Hepatocyte (in vitro differentiated cells): ENCODE results near the gene PLA2G2C. TPM values are rescaled to one million over a fixed set of nuclear protein-coding genes. Genes with fewer than 3 reads are reported as not detected.

Experiments used
- DNase-seq: peaks from one replicate; pipeline ENCODE4 v3.0.0-alpha.2; 2016; ENCODE audit warnings: low spot score
- H2AFZ ChIP-seq: fragments of 200-600 bp; sonication (generic); 2 replicates; pipeline ENCODE4 v1.6.0; 2016; ENCODE audit warnings: antibody characterized with exemption, mild to moderate bottlenecking
- H3K27ac ChIP-seq: fragments of 200-600 bp; sonication (generic); 2 replicates; pipeline ENCODE4 v1.5.1; 2016; ENCODE audit warnings: mild to moderate bottlenecking
- H3K27me3 ChIP-seq: fragments of 200-600 bp; sonication (generic); 2 replicates; pipeline ENCODE4 v1.6.1; 2016
- H3K36me3 ChIP-seq: fragments of 200-600 bp; sonication (generic); replicated peaks from 2 replicates; pipeline ENCODE4 v1.5.1; 2016; ENCODE audit warnings: low read depth; ENCODE audit not compliant: insufficient read depth
- H3K4me1 ChIP-seq: fragments of 200-600 bp; sonication (generic); 2 replicates; pipeline ENCODE4 v1.5.1; 2016; ENCODE audit warnings: mild to moderate bottlenecking, moderate library complexity; ENCODE audit not compliant: insufficient read depth
- H3K4me2 ChIP-seq: fragments of 200-600 bp; sonication (generic); 2 replicates; pipeline ENCODE4 v1.6.0; 2016
- H3K4me3 ChIP-seq: fragments of 200-600 bp; sonication (generic); 2 replicates; pipeline ENCODE4 v1.5.1; 2016; ENCODE audit warnings: mild to moderate bottlenecking
- H3K79me2 ChIP-seq: fragments of 200-600 bp; sonication (generic); 2 replicates; pipeline ENCODE4 v1.6.0; 2017; ENCODE audit warnings: mild to moderate bottlenecking
- H3K9me2 ChIP-seq: fragments of 200-600 bp; sonication (generic); replicated peaks from 2 replicates; pipeline ENCODE4 v1.6.0; 2017; ENCODE audit warnings: mild to moderate bottlenecking; ENCODE audit not compliant: insufficient read depth
- H3K9me3 ChIP-seq: fragments of 200-600 bp; sonication (generic); 2 replicates; pipeline ENCODE4 v1.5.1; 2016; ENCODE audit warnings: low read depth, mild to moderate bottlenecking
- H4K20me1 ChIP-seq: fragments of 200-600 bp; sonication (generic); 2 replicates; pipeline ENCODE4 v1.6.0; 2016; ENCODE audit warnings: mild to moderate bottlenecking; ENCODE audit not compliant: insufficient read depth, poor library complexity, severe bottlenecking
- CTCF ChIP-seq: fragments of 200-600 bp; sonication (generic); IDR thresholded peaks from 2 replicates; pipeline ENCODE4 v1.5.1; 2016; ENCODE audit warnings: antibody characterized with exemption, mild to moderate bottlenecking; ENCODE audit not compliant: poor library complexity
- EZH2 ChIP-seq: fragments of 200-600 bp; sonication (generic); IDR thresholded peaks from 2 replicates; pipeline ENCODE4 v1.6.1; 2016; ENCODE audit warnings: antibody characterized with exemption, mild to moderate bottlenecking, borderline replicate concordance
- EZH2phosphoT487 ChIP-seq: fragments of 200-600 bp; sonication (generic); IDR thresholded peaks from one replicate; pipeline ENCODE4 v1.6.1; 2018; ENCODE audit warnings: antibody characterized with exemption, mild to moderate bottlenecking, low read depth, moderate library complexity; ENCODE audit not compliant: unreplicated experiment, severe bottlenecking
- whole genome bisulfite sequencing: methylation state at CpG from one replicate; pipeline ENCODE4 v1.1.6; 2016; ENCODE audit warnings: low lambda C conversion rate; ENCODE audit errors: missing lambda C conversion rate; 5-methylcytosine and 5-hydroxymethylcytosine counted together
- polyA plus RNA-seq: library from polyadenylated mRNA; unstranded; fragments of >200 nt; fragmentation: Nextera tagmentation; extraction: Ambion mirVana; gene quantifications from 2 replicates; pipeline ENCODE4 v1.2.1, GENCODE V29; 2016
- total RNA-seq: library from RNA; depleted of rRNA; stranded (reverse); fragments of >200 nt; gene quantifications from 2 replicates; pipeline ENCODE4 v1.2.3, GENCODE V29; 2014

The PLA2G2C gene
- total and polyA plus RNA-seq, 2 experiments from 2014 or later, result not detected

- Histone ChIP-seq H3K79me2 (no peaks in the 10 kb centered on the region), H3K27ac (no peak within 1 kb of the TSS), H3K9me3 (no peaks in the 10 kb centered on the region), H3K4me3 (no peak within 1 kb of the TSS), H3K36me3 (no peaks in the 10 kb centered on the region), H3K9me2 (no peaks in the 10 kb centered on the region), H3K4me2 (no peak within 1 kb of the TSS), H3K27me3 (no peaks in the 10 kb centered on the region), H4K20me1 (no peaks in the 10 kb centered on the region), H3K4me1 (no peaks in the 10 kb centered on the region), H2AFZ (no peak within 1 kb of the TSS)
- DNase-seq, result no peak
- no CpG with 5 or more reads among the region's 2 CpGs for WGBS
- no peak for TF ChIP-seq EZH2
- no peak for TF ChIP-seq EZH2phosphoT487
- no peak for TF ChIP-seq CTCF
Observed at GRCh38 chr1:20119347-20119746, 67.0 kb downstream of the PLA2G2C start, which contains the start of gene PLA2G2D. Gene PLA2G2D, minus strand, starts transcription at chr1:20119536. Its CDS starts 38 bp downstream, at chr1:20119498.

- H4K20me1 ChIP-seq, result no peaks in the 10 kb centered on the region
- no peak for TF ChIP-seq EZH2phosphoT487
- TF ChIP-seq EZH2, result no peak
- no peak for TF ChIP-seq CTCF
- no peak overlapping the region for H3K4me3 ChIP-seq
- H3K9me3 ChIP-seq, result no peaks in the 10 kb centered on the region
- H3K27me3 ChIP-seq, result no peaks in the 10 kb centered on the region
- H2AFZ ChIP-seq, result no peak overlapping the region
- no peaks in the 10 kb centered on the region for H3K79me2 ChIP-seq
- H3K4me1 ChIP-seq, result no peaks in the 10 kb centered on the region
- DNase-seq, result no peak
- no peak overlapping the region for H3K27ac ChIP-seq
- H3K4me2 ChIP-seq, result no peak overlapping the region
- H3K9me2 ChIP-seq, result no peaks in the 10 kb centered on the region
- no peaks in the 10 kb centered on the region for H3K36me3 ChIP-seq
Observed at GRCh38 chr1:20117236-20117635, 69.1 kb downstream of the PLA2G2C start.

GRCh38 chr1:20115916-20116315, 70.4 kb downstream of the PLA2G2C start:
- no peak for DNase-seq
- TF ChIP-seq CTCF (no peak), EZH2 (no peak), EZH2phosphoT487 (no peak)
- no peak overlapping the region for H2AFZ ChIP-seq
- H3K9me2 ChIP-seq, result no peaks in the 10 kb centered on the region
- H4K20me1 ChIP-seq, result no peaks in the 10 kb centered on the region
- H3K4me1 ChIP-seq, result no peaks in the 10 kb centered on the region
- H3K27me3 ChIP-seq, result no peaks in the 10 kb centered on the region
- H3K79me2 ChIP-seq, result no peaks in the 10 kb centered on the region
- no peaks in the 10 kb centered on the region for H3K36me3 ChIP-seq
- H3K4me2 ChIP-seq, result no peak overlapping the region
- H3K27ac ChIP-seq, result no peak overlapping the region
- no peak overlapping the region for H3K4me3 ChIP-seq
- H3K9me3 ChIP-seq, result no peaks in the 10 kb centered on the region
- 92% methylated on average over 7 of the region's 7 CpGs for WGBS

- TF ChIP-seq CTCF, result no peak
- TF ChIP-seq EZH2, result no peak
- TF ChIP-seq EZH2phosphoT487, result no peak
- 88% methylated on average over 4 of the region's 4 CpGs for WGBS
Observed at GRCh38 chr1:20115479-20115878, 70.8 kb downstream of the PLA2G2C start.

More at GRCh38 chr1:20115479-20115878, 70.8 kb downstream of the PLA2G2C start:
- Histone ChIP-seq H3K36me3 (no peaks in the 10 kb centered on the region), H3K4me3 (no peak overlapping the region), H3K27ac (no peak overlapping the region), H3K27me3 (no peaks in the 10 kb centered on the region), H3K4me2 (no peak overlapping the region), H3K79me2 (no peaks in the 10 kb centered on the region), H4K20me1 (no peaks in the 10 kb centered on the region), H3K9me2 (no peaks in the 10 kb centered on the region), H3K4me1 (no peaks in the 10 kb centered on the region), H2AFZ (no peak overlapping the region), H3K9me3 (no peaks in the 10 kb centered on the region)
- no peak for DNase-seq
